ENCODE measurements around the gene SPG11. TPM values are rescaled to one million over a fixed set of nuclear protein-coding genes. Genes with fewer than 3 reads are reported as not detected.

SPG11 gene
- total and polyA plus RNA-seq, 2 of the 13 experiments (the other 11 are each of a cell fraction or from before 2014, with no cell fraction given) = 31.5 to 40.7 TPM

GRCh38 chr15:44695294-44695693 is 31.8 kb upstream of the SPG11 start (continued):
- TF ChIP-seq ZNF546 (CRISPR knock-in tag; conservative IDR thresholded peaks at IDR 0.05) (no peak), KLF9 (CRISPR knock-in tag; IDR thresholded peaks at IDR 0.05; ENCODE audit: low read depth) (no peak)

- intact Hi-C loops (cut with micrococcal nuclease; ENCODE audit: unreplicated experiment) = no loop called here
- no peaks in the 10 kb centered on the region for H3K79me2 ChIP-seq (ENCODE audit: insufficient read depth, low read length)
- no peak overlapping the region for H3K27ac ChIP-seq (ENCODE audit: extremely low read length, insufficient read depth, low read length)
- BruUV-seq (replicated peaks) = no TSS peak
- TF ChIP-seq PRMT3 (CRISPR knock-in tag; IDR thresholded peaks at IDR 0.05; ENCODE audit: borderline replicate concordance, low read depth) (no peak), ZNF205 (CRISPR knock-in tag; IDR thresholded peaks at IDR 0.05) (no peak), ZNF225 (CRISPR knock-in tag; IDR thresholded peaks at IDR 0.05) (no peak), FIP1L1 (IDR thresholded peaks at IDR 0.05; ENCODE audit: borderline replicate concordance, insufficient read depth, low read depth, low read length) (no peak), TFAP4 (IDR thresholded peaks at IDR 0.05; ENCODE audit: borderline replicate concordance, low read depth) (no peak), ZNF256 (CRISPR knock-in tag; conservative IDR thresholded peaks at IDR 0.05) (no peak), ZNF30 (CRISPR knock-in tag; IDR thresholded peaks at IDR 0.05) (no peak), FOXK1 (CRISPR knock-in tag; IDR thresholded peaks at IDR 0.05; ENCODE audit: borderline replicate concordance, low read depth) (no peak), ATF7-NPFF (CRISPR knock-in tag; IDR thresholded peaks at IDR 0.05; ENCODE audit: low read depth) (no peak), ATRX (CRISPR knock-in tag; IDR thresholded peaks at IDR 0.05; ENCODE audit: borderline replicate concordance) (no peak), NR3C1 (CRISPR knock-in tag; IDR thresholded peaks at IDR 0.05) (no peak), PBX2 (CRISPR knock-in tag; IDR thresholded peaks at IDR 0.05) (no peak)
- no peak overlapping the region for H2AFZ ChIP-seq (ENCODE audit: low read length)
- no peak overlapping the region for H3K4me2 ChIP-seq (ENCODE audit: low read depth, low read length)
- no peak overlapping the region for H3K9ac ChIP-seq (ENCODE audit: insufficient read depth, low read depth, low read length)
- no peaks in the 10 kb centered on the region for H4K20me1 ChIP-seq (ENCODE audit: insufficient read depth, low read length)
- ChIA-PET CTCF (ENCODE audit: low intra/inter-chr PET ratio, low total read pairs) (no interaction called here), POLR2A (interaction anchor here (0.9 kb wide), 1 partner anchor 13 kb away, joined by 3 read pairs; no protein-coding TSS in a partner anchor)
- no peak for FAIRE-seq
- no peaks in the 10 kb centered on the region for H3K36me3 ChIP-seq (replicated peaks in 1 of 2; ENCODE audit: control insufficient read depth in 1 of 2, insufficient read depth in 2 of 2, low read length in 2 of 2)
- H3K4me1 ChIP-seq (ENCODE audit: insufficient read depth, low read length) = peaks cover 9% of the 10 kb centered on the region; the same call in 1 of the 2 replicates
- H3K4me3 ChIP-seq (replicated peaks in 1 of 3; ENCODE audit: insufficient read depth in 1 of 3, low read depth in 2 of 3, low read length in 3 of 3) = no peak overlapping the region
- 59% methylated on average over 4 of the region's 4 CpGs for WGBS (ENCODE audit: low lambda C conversion rate)
- H3K27me3 ChIP-seq (ENCODE audit: control insufficient read depth in 1 of 2, insufficient read depth in 2 of 2, low read length in 2 of 2) = no peaks in the 10 kb centered on the region; a peak in 1 of 5 replicates
- DNase-seq (ENCODE audit: low spot score) = no peak
- in situ Hi-C loops (cut with HindIII; ENCODE audit: extremely low pct_ligation_motif_present, low pct_unique_long_range_greater_than_20kb) = no loop called here
- no peaks in the 10 kb centered on the region for H3K9me3 ChIP-seq (ENCODE audit: low read length)
- no peak for ATAC-seq
These were observed 31.0 kb upstream of the SPG11 start for GRCh38 chr15:44694416-44694815.
